RWPE1 (cell line): Measurements from ENCODE around the gene UBAC2.

ENCODE experiments used
- CTCF ChIA-PET: fragments of 350-600 bp; sonication (Branson Sonifier 250); formaldehyde crosslinking; extraction: SDS; loops from one replicate; lab custom pipeline; 2021; lab: Yijun Ruan, JAX
- POLR2A ChIA-PET: fragments of 400-600 bp; formaldehyde crosslinking; extraction: SDS; loops from one replicate; lab custom pipeline; 2020; ENCODE audit warnings: antibody characterized with exemption; ENCODE audit not compliant: low non-redundant PET; lab: Yijun Ruan, JAX
- DNase-seq: peaks from one replicate; pipeline ENCODE4 v3.0.0; 2012; ENCODE audit warnings: low spot score
- H3K27ac ChIP-seq: fragments of 450-650 bp; 2 replicates; pipeline ENCODE4 v1.5.1; 2017
- TF ChIP-seq, protein P1 (sequence below): fragments of 450-650 bp; conservative IDR thresholded peaks from 2 replicates; pipeline ENCODE4 v1.5.1; 2017; ENCODE audit warnings: low read depth, mild to moderate bottlenecking

UBAC2 gene

GRCh38 chr13:99370481-99371275 is 170.0 kb downstream of the UBAC2 start:
- POLR2A ChIA-PET, result no interaction called here
- CTCF ChIA-PET, result interaction anchor here (0.6 kb wide), 1 partner anchor 1371 kb away, joined by 3 read pairs; no protein-coding TSS in a partner anchor
- TF ChIP-seq, protein P1, sequence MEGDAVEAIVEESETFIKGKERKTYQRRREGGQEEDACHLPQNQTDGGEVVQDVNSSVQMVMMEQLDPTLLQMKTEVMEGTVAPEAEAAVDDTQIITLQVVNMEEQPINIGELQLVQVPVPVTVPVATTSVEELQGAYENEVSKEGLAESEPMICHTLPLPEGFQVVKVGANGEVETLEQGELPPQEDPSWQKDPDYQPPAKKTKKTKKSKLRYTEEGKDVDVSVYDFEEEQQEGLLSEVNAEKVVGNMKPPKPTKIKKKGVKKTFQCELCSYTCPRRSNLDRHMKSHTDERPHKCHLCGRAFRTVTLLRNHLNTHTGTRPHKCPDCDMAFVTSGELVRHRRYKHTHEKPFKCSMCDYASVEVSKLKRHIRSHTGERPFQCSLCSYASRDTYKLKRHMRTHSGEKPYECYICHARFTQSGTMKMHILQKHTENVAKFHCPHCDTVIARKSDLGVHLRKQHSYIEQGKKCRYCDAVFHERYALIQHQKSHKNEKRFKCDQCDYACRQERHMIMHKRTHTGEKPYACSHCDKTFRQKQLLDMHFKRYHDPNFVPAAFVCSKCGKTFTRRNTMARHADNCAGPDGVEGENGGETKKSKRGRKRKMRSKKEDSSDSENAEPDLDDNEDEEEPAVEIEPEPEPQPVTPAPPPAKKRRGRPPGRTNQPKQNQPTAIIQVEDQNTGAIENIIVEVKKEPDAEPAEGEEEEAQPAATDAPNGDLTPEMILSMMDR, result no peak
- DNase-seq, result no peak
- H3K27ac ChIP-seq, result no peak overlapping the region

DNA sequence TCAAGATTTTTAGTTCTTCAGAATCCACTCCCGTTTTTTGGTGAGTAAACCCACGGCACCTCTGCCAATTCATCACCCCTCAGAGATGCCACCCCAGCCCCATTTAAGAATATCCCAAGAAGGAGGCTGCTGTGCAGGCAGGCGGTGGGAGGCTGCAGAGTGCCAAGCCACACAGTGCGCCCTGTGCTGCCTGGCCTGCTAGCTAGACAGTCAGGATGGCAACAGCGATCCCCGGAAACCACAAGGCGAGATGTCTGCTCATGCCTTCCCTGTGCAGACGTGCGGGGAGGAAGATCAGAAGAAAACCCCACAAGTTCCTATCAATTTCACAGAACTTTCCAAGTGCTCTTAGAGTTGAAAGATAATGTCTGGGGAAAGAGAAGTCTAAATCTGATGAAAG is 171.3 kb downstream of the UBAC2 start:
- TF ChIP-seq, protein P1, result no peak
- H3K27ac ChIP-seq, result no peak overlapping the region
- CTCF ChIA-PET, result no interaction called here
- DNase-seq, result no peak
- POLR2A ChIA-PET, result no interaction called here

GRCh38 chr13:99373436-99373835 is 172.8 kb downstream of the UBAC2 start:
- DNase-seq, result no peak
- POLR2A ChIA-PET, result no interaction called here
- CTCF ChIA-PET, result no interaction called here
- no peak overlapping the region for H3K27ac ChIP-seq
- TF ChIP-seq, protein P1, result no peak

GRCh38 chr13:99374169-99374991 is 173.7 kb downstream of the UBAC2 start:
- POLR2A ChIA-PET, result no interaction called here
- TF ChIP-seq, protein P1, result no peak
- CTCF ChIA-PET, result no interaction called here
- H3K27ac ChIP-seq, result no peak overlapping the region
- no peak for DNase-seq

DNA sequence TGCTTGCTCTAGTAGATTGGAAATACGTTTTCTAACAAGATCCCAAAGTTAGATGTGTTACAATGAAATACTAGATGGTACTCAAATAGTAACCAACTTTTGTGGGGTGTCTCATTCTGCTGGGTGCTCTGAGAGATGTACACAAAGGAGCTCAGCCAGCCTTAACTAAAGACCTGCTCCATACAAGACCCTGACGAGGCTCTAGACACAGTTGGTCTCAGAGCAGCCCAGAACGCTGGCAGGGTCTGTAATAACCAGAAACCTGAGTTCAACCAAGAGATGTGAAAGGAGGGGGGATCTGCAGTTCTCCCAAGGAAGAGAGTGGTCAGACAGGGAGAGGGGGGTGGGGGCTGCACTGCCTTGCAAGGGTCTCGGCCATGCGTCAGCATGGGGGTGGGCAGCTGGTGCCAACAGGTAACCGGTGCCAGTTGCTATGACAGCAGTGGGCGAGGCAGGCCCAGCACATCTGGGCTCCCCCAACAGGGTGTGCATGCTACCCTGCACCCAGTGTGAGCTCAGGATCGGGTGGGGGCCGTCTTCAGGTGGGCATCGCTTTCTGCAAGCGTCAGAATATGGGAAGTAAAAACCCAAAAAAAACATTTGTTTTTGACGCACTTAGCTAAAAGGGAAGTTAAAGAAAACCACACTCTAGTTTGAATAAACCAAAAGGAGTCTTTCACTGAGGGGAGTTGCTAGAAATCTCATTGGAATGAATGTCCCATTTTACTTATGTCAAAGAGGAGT is 174.5 kb downstream of the UBAC2 start:
- DNase-seq, result no peak
- CTCF ChIA-PET, result interaction anchor here (0.6 to 0.7 kb wide), 3 partner anchors 26 to 1794 kb away, joined by 3 to 5 read pairs (median 3); no protein-coding TSS in a partner anchor
- H3K27ac ChIP-seq, result no peak overlapping the region
- POLR2A ChIA-PET, result interaction anchor here (0.7 kb wide), 1 partner anchor 11 kb away, joined by 6 read pairs; no protein-coding TSS in a partner anchor
- TF ChIP-seq, protein P1, result no peak

DNA sequence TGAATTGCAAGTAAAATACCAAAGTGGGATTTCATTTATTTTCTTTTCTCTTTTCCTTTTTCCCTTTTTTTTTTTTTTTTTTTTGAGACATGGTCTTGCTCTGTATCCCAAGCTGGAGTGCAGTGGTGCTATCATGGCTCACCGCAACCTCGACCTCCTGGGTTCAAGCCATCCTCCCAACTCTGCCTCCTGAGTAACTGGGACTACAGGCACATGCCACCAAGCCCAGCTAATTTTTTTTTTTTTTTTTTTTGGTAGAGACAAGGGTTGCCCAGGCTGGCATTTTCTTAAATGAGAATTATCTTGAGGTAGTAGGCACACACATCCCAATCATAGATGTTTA is 175.1 kb downstream of the UBAC2 start:
- H3K27ac ChIP-seq, result no peak overlapping the region
- ChIA-PET POLR2A (interaction anchor here (0.7 kb wide), 1 partner anchor 11 kb away, joined by 6 read pairs; no protein-coding TSS in a partner anchor), CTCF (interaction anchor here (0.6 to 0.7 kb wide), 3 partner anchors 27 to 1794 kb away, joined by 3 to 5 read pairs (median 3); no protein-coding TSS in a partner anchor)
- TF ChIP-seq, protein P1, result no peak
- no peak for DNase-seq
